NB4 (cell line): ENCODE results near the gene RASA3.

ENCODE experiments used
- MYC ChIP-seq: IDR thresholded peaks from 2 replicates; pipeline ENCODE4 v1.6.1; 2011; ENCODE audit warnings: low read depth, low read length
- TF ChIP-seq, protein P1 (sequence below): IDR thresholded peaks from one replicate; pipeline ENCODE4 v1.5.1; 2012; ENCODE audit warnings: low read depth, low read length

DNA sequence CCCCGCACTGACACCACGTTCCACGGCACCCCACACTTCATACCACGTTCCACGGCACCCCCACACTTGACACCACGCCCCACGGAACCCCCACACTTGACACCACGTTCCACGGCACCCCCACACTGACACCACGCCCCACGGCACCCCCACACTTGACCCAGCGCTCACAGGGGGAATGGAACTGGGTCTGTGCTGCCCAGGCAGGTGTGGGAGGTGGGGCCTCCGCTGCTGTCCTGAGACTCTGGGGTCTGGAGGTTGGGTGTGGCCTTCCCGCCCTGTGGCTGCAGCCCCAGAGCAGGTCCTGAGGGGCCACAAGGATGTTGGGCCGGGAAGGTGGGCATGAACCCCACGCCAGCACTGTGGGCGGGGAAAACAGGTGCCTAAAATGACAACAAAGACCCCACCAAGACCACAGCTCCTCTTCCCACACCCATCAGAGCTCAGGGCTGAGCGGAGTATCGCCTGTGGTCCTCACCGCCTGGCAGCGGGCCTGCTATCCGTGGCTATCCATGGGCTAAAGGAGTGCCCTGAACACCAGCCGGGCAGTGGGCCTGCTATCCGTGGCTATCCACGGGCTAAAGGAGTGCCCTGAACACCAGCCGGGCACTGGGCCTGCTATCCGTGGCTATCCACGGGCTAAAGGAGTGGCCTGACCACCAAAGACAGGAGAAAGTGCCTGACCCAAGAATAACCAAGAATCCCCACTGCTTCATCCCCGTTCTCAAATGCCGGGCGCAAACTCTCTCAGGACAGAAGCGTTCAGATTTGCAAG, 98.7 kb downstream of the RASA3 start:
- TF ChIP-seq, protein P1, sequence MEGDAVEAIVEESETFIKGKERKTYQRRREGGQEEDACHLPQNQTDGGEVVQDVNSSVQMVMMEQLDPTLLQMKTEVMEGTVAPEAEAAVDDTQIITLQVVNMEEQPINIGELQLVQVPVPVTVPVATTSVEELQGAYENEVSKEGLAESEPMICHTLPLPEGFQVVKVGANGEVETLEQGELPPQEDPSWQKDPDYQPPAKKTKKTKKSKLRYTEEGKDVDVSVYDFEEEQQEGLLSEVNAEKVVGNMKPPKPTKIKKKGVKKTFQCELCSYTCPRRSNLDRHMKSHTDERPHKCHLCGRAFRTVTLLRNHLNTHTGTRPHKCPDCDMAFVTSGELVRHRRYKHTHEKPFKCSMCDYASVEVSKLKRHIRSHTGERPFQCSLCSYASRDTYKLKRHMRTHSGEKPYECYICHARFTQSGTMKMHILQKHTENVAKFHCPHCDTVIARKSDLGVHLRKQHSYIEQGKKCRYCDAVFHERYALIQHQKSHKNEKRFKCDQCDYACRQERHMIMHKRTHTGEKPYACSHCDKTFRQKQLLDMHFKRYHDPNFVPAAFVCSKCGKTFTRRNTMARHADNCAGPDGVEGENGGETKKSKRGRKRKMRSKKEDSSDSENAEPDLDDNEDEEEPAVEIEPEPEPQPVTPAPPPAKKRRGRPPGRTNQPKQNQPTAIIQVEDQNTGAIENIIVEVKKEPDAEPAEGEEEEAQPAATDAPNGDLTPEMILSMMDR, result no peak
- no peak for TF ChIP-seq MYC
